ENCODE data around the gene SLC17A9.

- TF ChIP-seq CTCF (conservative IDR thresholded peaks at IDR 0.05; ENCODE audit: low read depth, low read length) (no peak), EZH2 (IDR thresholded peaks at IDR 0.05; ENCODE audit: borderline replicate concordance, low read depth, low read length, poor library complexity, severe bottlenecking) (no peak)
Observed at GRCh38 chr20:62910777-62911497, 41.6 kb upstream of the SLC17A9 start.

Data from A673 (cell line).